Neural progenitor cell (in vitro differentiated cells): Measurements from ENCODE around the gene RAPGEF4. TPM values are rescaled to one million over a fixed set of nuclear protein-coding genes. Genes with fewer than 3 reads are reported as not detected.

Experiments used
- DNase-seq: peaks from one replicate; pipeline ENCODE4 v3.0.0-alpha.2; 2016; ENCODE audit warnings: low spot score
- H2AFZ ChIP-seq: fragments of 200-600 bp; sonication (generic); replicated peaks from 2 replicates; pipeline ENCODE4 v1.6.1; 2016; ENCODE audit warnings: antibody characterized with exemption
- H3F3A ChIP-seq: fragments of 200-600 bp; sonication (generic); 2 replicates; pipeline ENCODE4 v1.6.1; 2016; ENCODE audit warnings: antibody characterized with exemption, low read depth
- H3K27ac ChIP-seq: fragments of 200-600 bp; sonication (generic); 2 replicates; pipeline ENCODE4 v1.5.1; 2016; ENCODE audit warnings: mild to moderate bottlenecking
- H3K27me3 ChIP-seq: fragments of 200-600 bp; sonication (generic); 2 replicates; pipeline ENCODE4 v1.6.1; 2016; ENCODE audit warnings: mild to moderate bottlenecking, moderate library complexity
- H3K36me3 ChIP-seq: fragments of 200-600 bp; sonication (generic); 2 replicates; pipeline ENCODE4 v1.5.1; 2016
- H3K4me1 ChIP-seq: fragments of 200-600 bp; sonication (generic); 2 replicates; pipeline ENCODE4 v1.6.1; 2016; ENCODE audit warnings: mixed run types
- H3K4me2 ChIP-seq: fragments of 200-600 bp; sonication (generic); 2 replicates; pipeline ENCODE4 v1.6.1; 2016
- H3K4me3 ChIP-seq: fragments of 200-600 bp; sonication (generic); 2 replicates; pipeline ENCODE4 v1.5.1; 2016
- H3K79me2 ChIP-seq: fragments of 200-600 bp; sonication (generic); 2 replicates; pipeline ENCODE4 v1.6.1; 2016; ENCODE audit warnings: low read depth
- H3K9ac ChIP-seq: fragments of 200-600 bp; sonication (generic); 2 replicates; pipeline ENCODE4 v1.6.1; 2016
- H3K9me3 ChIP-seq: fragments of 200-600 bp; sonication (generic); 2 replicates; pipeline ENCODE4 v1.5.1; 2016; ENCODE audit warnings: low read depth
- H4K20me1 ChIP-seq: fragments of 200-600 bp; sonication (generic); 2 replicates; pipeline ENCODE4 v1.6.1; 2016; ENCODE audit warnings: low read depth
- H3K27ac Mint-ChIP-seq: 3 replicates; pipeline ENCODE4 v1.8.0; 2021; ENCODE audit warnings: mixed read lengths
- H3K27me3 Mint-ChIP-seq: 2 replicates; pipeline ENCODE4 v1.8.0; 2022; ENCODE audit warnings: low read depth, mild to moderate bottlenecking, inconsistent platforms, moderate library complexity, mixed read lengths; ENCODE audit not compliant: insufficient read depth
- H3K36me3 Mint-ChIP-seq: 3 replicates; pipeline ENCODE4 v1.8.0; 2021; ENCODE audit warnings: mixed read lengths
- H3K4me1 Mint-ChIP-seq: 3 replicates; pipeline ENCODE4 v1.8.0; 2021; ENCODE audit warnings: mixed read lengths
- H3K4me3 Mint-ChIP-seq: 3 replicates; pipeline ENCODE4 v1.8.0; 2021; ENCODE audit warnings: mild to moderate bottlenecking, moderate library complexity, mixed read lengths
- H3K9me3 Mint-ChIP-seq: 3 replicates; pipeline ENCODE4 v1.8.0; 2020; ENCODE audit warnings: mixed read lengths
- EZH2 ChIP-seq: fragments of 200-600 bp; sonication (generic); IDR thresholded peaks from 2 replicates; pipeline ENCODE4 v1.6.1; 2017; ENCODE audit warnings: antibody characterized with exemption, mild to moderate bottlenecking, moderate library complexity
- EZH2phosphoT487 ChIP-seq: fragments of 200-600 bp; sonication (generic); IDR thresholded peaks from 2 replicates; pipeline ENCODE4 v1.6.1; 2017; ENCODE audit warnings: antibody characterized with exemption
- total RNA-seq: library from RNA; depleted of rRNA; stranded (reverse); fragments of >200 nt; gene quantifications from 2 replicates; pipeline ENCODE4 v1.2.3, GENCODE V29; 2015; ENCODE audit warnings: low replicate concordance
- TF ChIP-seq, protein P1 (sequence below): fragments of 200-600 bp; sonication (generic); IDR thresholded peaks from 2 replicates; pipeline ENCODE4 v1.5.1; 2017; ENCODE audit warnings: antibody characterized with exemption, mild to moderate bottlenecking

Gene RAPGEF4
- total RNA-seq, 1 donor from 2014 or later, result 1.8 TPM

DNA sequence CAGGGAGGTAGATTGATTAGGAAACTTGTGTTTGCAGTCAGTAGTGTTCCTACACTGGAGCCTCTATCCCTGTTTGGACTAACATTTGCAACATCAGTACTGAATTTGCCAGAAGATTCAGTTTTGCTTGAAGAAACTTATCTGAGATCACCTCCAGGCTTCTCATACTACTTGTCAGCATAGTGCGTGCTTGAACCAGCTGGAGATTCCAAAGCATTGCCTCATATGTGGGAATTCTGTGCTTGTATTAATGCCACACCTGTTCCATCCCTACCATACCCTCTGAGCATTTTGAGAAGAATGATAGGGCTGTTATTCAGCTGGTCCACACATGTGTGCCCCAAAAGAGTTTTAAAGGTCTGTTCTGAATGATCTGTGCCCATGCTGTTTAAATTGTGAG lies 148.7 kb downstream of the RAPGEF4 start:
- Mint-ChIP-seq H3K4me3 (no peak overlapping the region), H3K4me1 (no peaks in the 10 kb centered on the region), H3K9me3 (no peaks in the 10 kb centered on the region), H3K27me3 (peaks cover 2% of the 10 kb centered on the region), H3K27ac (no peak overlapping the region), H3K36me3 (no peaks in the 10 kb centered on the region)
- no peak for DNase-seq
- Histone ChIP-seq H2AFZ (no peak overlapping the region), H3K79me2 (no peaks in the 10 kb centered on the region), H3K4me2 (no peak overlapping the region), H3K36me3 (no peaks in the 10 kb centered on the region), H4K20me1 (no peaks in the 10 kb centered on the region), H3K27ac (no peak overlapping the region), H3K9me3 (no peaks in the 10 kb centered on the region), H3K4me1 (no peaks in the 10 kb centered on the region), H3K9ac (no peak overlapping the region), H3K27me3 (no peaks in the 10 kb centered on the region), H3F3A (no peaks in the 10 kb centered on the region), H3K4me3 (no peak overlapping the region)
- TF ChIP-seq EZH2, result no peak
- TF ChIP-seq, protein P1, sequence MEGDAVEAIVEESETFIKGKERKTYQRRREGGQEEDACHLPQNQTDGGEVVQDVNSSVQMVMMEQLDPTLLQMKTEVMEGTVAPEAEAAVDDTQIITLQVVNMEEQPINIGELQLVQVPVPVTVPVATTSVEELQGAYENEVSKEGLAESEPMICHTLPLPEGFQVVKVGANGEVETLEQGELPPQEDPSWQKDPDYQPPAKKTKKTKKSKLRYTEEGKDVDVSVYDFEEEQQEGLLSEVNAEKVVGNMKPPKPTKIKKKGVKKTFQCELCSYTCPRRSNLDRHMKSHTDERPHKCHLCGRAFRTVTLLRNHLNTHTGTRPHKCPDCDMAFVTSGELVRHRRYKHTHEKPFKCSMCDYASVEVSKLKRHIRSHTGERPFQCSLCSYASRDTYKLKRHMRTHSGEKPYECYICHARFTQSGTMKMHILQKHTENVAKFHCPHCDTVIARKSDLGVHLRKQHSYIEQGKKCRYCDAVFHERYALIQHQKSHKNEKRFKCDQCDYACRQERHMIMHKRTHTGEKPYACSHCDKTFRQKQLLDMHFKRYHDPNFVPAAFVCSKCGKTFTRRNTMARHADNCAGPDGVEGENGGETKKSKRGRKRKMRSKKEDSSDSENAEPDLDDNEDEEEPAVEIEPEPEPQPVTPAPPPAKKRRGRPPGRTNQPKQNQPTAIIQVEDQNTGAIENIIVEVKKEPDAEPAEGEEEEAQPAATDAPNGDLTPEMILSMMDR, result no peak
- no peak for TF ChIP-seq EZH2phosphoT487

DNA sequence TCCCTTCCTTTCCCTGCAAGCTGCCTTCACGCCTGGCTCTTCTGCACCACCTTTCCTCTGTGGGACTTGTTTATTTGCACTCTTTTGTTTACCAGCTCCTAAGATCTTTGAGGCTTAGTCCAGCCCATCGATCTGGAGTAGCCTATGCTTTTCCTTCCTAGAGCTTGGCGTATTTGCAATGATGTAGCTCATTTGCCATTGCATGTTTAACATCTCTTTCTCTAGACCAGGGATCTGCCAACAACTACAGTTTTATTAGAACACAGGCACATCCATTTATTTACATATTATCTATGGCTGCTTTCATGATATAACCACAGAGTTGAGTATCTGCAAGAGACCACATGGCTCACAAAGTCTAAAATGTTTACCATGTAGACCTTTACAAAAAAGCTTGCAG lies 150.4 kb downstream of the RAPGEF4 start:
- H3K79me2 ChIP-seq, result no peaks in the 10 kb centered on the region
- no peak overlapping the region for H3K27ac ChIP-seq
- H3F3A ChIP-seq, result no peaks in the 10 kb centered on the region
- no peaks in the 10 kb centered on the region for H3K4me1 ChIP-seq
- H3K27me3 ChIP-seq, result no peaks in the 10 kb centered on the region
- H3K9me3 ChIP-seq, result no peaks in the 10 kb centered on the region
- H3K4me2 ChIP-seq, result no peak overlapping the region
- no peak overlapping the region for H3K27ac Mint-ChIP-seq
- no peaks in the 10 kb centered on the region for H3K36me3 Mint-ChIP-seq
- H3K4me1 Mint-ChIP-seq, result no peaks in the 10 kb centered on the region
- H3K27me3 Mint-ChIP-seq, result peaks cover 2% of the 10 kb centered on the region
- no peak overlapping the region for H3K4me3 Mint-ChIP-seq
- no peak overlapping the region for H3K9ac ChIP-seq
- TF ChIP-seq EZH2 (no peak), EZH2phosphoT487 (no peak)
- TF ChIP-seq, protein P1, result no peak
- no peak overlapping the region for H2AFZ ChIP-seq
- no peak for DNase-seq
- no peaks in the 10 kb centered on the region for H4K20me1 ChIP-seq
- H3K4me3 ChIP-seq, result no peak overlapping the region
- no peaks in the 10 kb centered on the region for H3K9me3 Mint-ChIP-seq
- H3K36me3 ChIP-seq, result no peaks in the 10 kb centered on the region

DNA sequence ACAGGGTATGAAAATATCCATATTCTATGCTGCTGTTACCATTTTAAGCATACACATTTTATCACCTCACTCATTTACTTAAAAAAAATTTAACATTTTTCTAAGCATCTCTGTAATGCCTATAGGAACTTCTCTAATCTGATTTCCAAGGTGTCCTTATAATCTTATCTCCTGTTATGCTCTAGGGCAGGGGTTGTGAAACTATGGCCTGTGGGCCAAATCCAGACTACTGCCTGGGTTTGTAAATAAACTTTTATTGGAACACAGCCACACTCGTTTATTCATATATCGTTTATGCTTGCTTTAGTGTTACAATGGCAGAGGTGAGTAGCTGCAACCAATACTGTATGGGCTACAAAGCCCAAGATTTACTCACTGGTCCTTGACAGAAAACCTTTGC lies 151.6 kb downstream of the RAPGEF4 start:
- Histone ChIP-seq H3K36me3 (no peaks in the 10 kb centered on the region), H3K4me2 (no peak overlapping the region), H3K4me1 (no peaks in the 10 kb centered on the region), H3K27me3 (no peaks in the 10 kb centered on the region), H3K27ac (no peak overlapping the region), H3K4me3 (no peak overlapping the region), H3K9ac (no peak overlapping the region), H4K20me1 (no peaks in the 10 kb centered on the region), H2AFZ (no peak overlapping the region), H3K9me3 (no peaks in the 10 kb centered on the region), H3F3A (no peaks in the 10 kb centered on the region), H3K79me2 (no peaks in the 10 kb centered on the region)
- Mint-ChIP-seq H3K36me3 (no peaks in the 10 kb centered on the region), H3K9me3 (no peaks in the 10 kb centered on the region), H3K4me1 (no peaks in the 10 kb centered on the region), H3K27ac (no peak overlapping the region), H3K4me3 (no peak overlapping the region), H3K27me3 (peaks cover 2% of the 10 kb centered on the region)
- no peak for DNase-seq
- TF ChIP-seq, protein P1, result no peak
- TF ChIP-seq EZH2 (no peak), EZH2phosphoT487 (no peak)
